Stimulated activated CD8-positive, alpha-beta memory T cell treated with anti-CD3 and anti-CD28 coated beads, Interleukin-2, amount 100 ng/mL, for 1 hour (primary cell): ENCODE results near the gene EBNA1BP2.
A peak's percentile ranks its signal among the peaks of the same experiment; 100 is the strongest.
"Not testable (repeated sequence)": the region's sequence is repeated elsewhere in the genome, so short reads cannot be mapped to it uniquely, and the experiment has no call there.

Experiments
- DNase-seq, 2 donors: peaks; one replicate each; pipeline ENCODE4 v3.0.0-alpha.2; 2020; ENCODE audit warnings: low read depth in 2 of 2

Gene EBNA1BP2, protein sequence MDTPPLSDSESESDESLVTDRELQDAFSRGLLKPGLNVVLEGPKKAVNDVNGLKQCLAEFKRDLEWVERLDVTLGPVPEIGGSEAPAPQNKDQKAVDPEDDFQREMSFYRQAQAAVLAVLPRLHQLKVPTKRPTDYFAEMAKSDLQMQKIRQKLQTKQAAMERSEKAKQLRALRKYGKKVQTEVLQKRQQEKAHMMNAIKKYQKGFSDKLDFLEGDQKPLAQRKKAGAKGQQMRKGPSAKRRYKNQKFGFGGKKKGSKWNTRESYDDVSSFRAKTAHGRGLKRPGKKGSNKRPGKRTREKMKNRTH

DNA sequence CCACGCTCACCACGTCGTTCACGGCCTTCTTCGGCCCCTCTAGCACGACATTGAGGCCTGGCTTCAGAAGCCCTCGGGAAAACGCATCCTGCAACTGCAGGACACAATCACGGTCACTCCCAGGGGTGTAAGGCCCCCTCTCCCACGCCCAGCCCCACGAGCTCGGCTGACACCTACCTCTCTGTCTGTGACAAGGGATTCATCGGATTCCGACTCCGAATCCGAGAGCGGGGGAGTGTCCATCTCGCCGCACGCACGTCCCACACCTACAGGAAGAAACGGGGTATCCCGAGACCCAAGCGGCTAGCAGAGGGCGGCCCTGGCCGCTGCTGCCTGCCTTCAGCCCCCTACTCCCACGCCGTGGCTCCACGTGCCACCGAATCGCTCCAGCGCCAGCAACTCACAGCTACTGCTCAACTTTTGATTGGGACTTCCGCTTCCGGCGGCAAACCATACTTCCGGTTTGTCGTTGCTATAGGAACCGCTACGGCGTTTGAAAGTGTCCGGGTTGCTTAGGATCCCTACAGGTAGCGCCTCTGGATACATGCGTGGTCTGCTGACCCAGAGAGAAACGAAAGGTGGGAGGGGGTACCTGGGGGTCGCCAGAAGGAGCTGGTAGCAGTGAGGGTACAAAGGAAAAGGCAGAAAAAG, at the start of gene EBNA1BP2, which contains the start of gene CFAP57:
TSS of gene EBNA1BP2 (minus strand) at position 415 of the 651 bp plus-strand sequence. CDS start at position 243, 172 bp downstream.
TSS of gene CFAP57 (plus strand) at position 455 of the 651 bp plus-strand sequence. CDS start 424 bp downstream, outside the sequence.
- peak; percentile 80 to 84 for DNase-seq

DNA sequence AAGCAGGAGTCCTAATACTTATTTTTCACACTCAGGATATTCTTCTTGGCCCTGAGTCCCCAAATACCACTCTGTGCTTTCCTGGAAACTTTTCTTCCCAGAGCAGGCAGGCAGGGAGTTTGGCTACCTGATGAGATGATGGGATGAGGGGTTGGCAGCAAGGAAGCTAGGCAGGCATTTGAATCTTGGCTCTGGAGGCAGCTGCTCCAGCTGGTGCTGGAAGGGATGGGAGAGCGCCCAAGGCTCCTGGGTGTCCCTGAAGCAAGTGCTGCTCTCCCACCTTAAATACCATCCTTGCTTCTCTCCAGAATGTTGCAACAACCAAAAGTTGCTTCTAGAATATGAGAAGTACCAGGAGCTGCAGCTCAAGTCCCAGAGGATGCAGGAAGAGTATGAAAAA, 49.7 kb upstream of the EBNA1BP2 start:
- DNase-seq: no peak

GRCh38 chr1:43220905-43221778, 49.1 kb upstream of the EBNA1BP2 start:
- DNase-seq: no peak

DNA sequence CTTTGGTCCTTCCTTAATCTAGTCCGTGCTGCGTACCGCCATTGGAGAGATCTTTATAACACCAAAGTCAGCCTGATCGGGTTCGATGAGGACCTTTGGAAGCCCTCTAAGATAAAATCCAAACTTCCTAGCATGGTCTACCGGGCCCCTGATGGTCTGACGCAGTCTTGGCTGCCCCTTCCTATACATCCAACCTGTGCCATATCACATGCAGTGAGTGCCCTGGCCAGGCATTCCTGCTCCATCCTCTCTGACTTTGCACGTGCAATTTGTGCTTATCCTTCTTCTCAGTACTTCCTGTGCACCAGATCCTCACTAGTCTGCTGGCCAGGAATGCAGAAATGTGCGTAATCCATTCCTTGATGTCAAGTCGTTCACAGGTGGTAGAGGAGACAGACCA, 45.7 kb upstream of the EBNA1BP2 start:
- DNase-seq: no peak

GRCh38 chr1:43214501-43215444, 42.7 kb upstream of the EBNA1BP2 start:
- DNase-seq: no peak

DNA sequence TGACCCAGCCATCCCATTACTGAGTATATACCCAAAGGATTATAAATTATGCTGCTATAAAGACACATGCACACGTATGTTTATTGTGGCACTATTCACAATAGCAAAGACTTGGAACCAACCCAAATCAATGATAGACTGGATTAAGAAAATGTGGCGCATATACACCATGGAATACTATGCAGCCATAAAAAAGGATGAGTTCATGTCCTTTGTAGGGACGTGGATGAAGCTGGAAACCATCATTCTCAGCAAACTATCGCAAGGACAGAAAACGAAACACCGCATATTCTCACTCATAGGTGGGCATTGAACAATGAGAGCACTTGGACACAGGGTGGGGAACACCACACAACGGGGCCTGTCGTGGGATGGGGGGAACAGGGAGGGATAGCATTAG, 36.2 kb upstream of the EBNA1BP2 start:
- not testable (repeated sequence) for DNase-seq

GRCh38 chr1:43207229-43207853, 35.3 kb upstream of the EBNA1BP2 start:
- no peak for DNase-seq

- DNase-seq: no peak
These were observed 34.6 kb upstream of the EBNA1BP2 start for GRCh38 chr1:43206600-43207228.

DNA sequence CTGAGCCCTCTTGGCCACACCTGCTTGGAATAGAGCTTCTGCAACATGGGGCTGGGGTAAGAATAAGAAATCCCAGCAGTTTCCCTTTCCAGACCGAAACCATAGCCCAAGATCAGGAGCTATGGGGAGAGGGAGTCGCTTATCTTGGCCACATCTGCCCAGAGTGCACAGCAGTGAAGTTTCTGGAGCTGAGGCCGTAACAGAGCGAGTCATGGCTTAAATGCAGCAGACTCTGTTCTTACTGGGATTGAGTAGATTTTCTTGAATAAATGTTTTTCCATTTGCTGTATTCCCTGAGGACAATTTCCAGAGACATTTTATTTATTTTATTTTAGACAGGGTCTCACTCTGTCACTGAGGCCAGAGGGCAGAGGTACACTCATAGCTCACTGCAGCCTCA, 33.6 kb upstream of the EBNA1BP2 start:
- no peak for DNase-seq

GRCh38 chr1:43204394-43204793, 32.3 kb upstream of the EBNA1BP2 start:
- no peak for DNase-seq

DNA sequence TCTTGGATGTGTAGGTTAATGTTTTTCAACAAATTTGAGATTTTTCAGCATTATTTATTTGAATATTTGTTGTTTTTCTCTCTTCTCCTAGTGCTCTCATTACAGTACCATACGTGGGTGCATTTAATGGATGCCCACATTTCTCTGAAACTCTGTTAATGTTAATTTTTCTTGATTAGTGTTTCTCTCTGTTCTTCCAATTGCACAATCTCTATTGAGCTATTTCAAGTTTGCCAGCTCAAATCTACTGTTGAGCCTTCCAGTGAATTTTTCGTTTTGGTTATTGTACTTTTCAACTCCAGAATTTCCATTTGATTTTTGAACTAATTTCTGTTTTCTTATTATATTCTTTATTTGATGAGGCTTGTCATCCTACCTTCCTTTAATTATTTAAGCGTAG, 31.8 kb upstream of the EBNA1BP2 start:
- no peak for DNase-seq

DNA sequence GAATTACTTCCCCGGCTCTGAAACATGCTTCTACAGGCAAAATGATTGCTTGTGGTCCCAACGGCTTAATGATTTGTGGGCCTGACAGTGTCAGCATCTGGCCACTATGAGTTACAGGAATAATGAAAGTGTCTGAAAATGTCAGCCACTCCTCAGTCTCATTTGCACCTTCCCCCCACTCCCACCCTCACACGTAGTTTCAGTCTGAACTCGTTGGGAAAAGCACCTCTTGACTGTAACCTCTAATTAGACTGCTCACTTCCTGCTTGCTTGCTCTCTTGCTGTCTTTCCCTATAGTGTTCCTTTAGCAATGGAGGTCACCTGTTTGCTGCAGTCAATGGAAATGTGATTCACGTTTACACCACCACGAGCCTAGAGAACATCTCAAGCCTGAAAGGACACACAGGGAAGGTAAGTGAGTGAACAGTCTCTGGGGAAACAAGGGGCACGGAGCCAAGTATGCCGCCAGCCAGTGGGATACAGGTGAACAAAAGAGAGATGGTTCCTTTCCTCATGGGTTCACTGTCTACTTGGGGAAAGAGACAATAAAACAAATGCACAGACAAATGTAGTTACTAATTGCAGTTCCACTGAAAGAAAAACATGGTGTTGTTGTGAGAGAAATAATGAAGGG, 27.1 kb upstream of the EBNA1BP2 start:
- no peak for DNase-seq

- no peak for DNase-seq
These were observed 25.4 kb upstream of the EBNA1BP2 start for GRCh38 chr1:43197343-43198127.

DNA sequence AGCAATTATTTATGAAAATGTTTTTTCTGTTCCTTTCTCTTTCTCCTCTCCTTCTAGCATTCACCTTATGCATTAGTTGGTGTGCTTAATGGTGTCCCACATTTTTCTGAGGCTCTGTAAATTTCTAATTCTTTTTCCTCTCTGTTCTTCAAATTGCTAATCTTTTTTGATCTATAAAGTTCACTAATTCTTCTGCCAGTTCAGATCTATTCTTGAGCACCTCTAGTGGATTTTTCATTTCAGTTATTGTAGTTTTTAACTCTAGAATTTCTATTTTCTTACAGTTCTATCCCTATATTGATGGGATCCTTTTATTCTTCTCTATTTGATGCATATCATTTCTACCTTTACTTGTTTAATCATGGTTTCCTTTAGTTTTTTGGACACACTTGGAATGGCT, 22.4 kb upstream of the EBNA1BP2 start:
- no peak for DNase-seq

DNA sequence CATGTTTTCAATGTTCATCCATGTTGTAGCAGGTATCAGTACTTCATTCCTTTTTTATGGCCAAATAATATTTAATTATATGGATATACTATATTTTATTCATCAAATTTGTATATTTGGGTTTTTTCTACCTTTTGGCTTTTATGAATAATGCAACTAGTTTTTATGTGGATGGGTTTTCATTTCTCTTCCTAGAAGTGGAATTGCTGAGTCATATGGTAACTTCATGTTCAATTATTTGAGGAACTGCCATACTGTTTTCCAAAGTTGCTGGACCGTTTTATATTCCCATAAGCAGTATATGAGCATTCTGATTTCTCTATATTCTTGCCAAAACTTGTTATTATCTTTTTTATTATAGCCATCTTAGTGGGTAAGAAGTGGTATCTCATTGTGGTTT, 16.0 kb upstream of the EBNA1BP2 start:
- no peak for DNase-seq

DNA sequence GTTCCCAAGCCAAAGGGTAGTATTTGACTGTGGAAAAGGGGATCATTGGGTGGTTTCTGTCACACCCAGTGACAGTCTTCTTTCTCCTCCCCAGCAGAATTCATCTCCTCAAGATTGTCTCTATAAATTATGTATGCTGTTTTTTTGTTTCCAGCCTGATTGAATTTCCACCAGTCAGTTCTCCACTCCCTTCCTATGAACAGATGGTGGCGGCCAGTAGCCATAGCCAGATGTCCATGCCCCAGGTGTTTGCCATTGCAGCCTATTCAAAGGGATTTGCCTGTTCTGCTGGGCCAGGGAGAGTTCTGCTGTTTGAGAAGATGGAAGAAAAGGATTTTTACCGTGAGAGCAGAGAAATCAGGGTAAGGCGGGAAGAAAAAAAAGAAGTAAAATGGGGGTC, 12.9 kb upstream of the EBNA1BP2 start:
- DNase-seq: no peak

DNA sequence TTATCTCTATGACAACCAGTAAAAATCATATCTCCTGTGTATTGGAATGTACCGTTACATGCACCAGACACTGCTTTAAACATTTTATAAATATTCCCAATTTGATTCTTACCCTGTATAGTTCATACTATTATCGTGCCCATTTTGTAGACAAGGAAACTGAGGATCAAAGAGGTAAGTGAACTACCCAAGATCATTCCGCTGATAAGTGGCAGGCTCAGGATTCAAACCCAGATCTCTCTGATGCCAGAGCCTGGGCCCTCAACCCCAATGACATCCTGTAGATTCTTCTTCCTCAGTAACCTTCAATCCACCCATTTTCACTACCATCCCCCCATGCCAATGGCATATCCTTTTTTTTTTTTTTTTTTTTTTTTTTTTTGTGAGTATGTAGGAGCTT, 12.3 kb upstream of the EBNA1BP2 start:
- no peak for DNase-seq

DNA sequence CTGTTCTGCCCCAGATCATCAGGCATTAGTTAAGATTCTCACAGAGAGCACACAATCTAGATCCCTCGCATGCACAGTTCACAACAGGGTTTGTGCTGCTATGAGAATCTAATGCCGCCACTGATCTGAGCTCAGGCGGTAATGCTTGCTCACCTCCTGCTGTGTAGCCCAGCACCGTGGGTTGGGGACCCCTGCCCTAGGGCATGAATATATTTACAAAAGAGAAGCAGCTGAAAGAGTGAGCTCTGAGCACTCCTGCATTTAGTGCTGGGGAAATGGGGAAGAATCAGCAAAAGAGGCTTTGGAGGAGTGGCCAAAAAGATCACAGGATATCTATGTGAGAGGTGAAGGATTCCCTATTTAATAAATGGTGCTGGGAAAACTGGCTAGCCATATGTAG, 5.6 kb upstream of the EBNA1BP2 start:
- no peak for DNase-seq

DNA sequence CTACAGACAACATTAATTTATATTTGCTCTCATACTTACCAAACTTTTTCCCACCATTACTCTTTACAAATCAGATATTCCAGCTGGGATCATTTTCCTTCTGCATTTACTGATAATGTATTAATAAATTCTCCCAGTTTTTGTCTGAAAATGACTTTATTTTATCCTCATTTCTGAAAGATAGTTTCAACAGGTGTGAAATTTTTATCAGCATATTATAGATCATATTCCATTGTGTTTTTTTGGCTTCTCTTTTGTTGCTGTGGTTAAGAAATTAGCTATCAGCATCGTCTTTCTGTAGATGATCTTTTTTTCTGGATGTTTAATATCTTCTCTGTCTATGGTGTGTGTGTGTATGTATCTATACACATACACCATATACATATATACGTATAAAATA, 2.8 kb upstream of the EBNA1BP2 start:
- no peak for DNase-seq
